Right atrium auricular region (tissue), 2 donors: ENCODE data around the gene ANTXR1. TPM values are rescaled to one million over a fixed set of nuclear protein-coding genes. Genes with fewer than 3 reads are reported as not detected.

Experiments used
- DNase-seq: peaks from one replicate; pipeline ENCODE4 v3.0.0-alpha.2; 2019; ENCODE audit warnings: low spot score
- H3K27ac ChIP-seq, 2 donors: fragments of 200-600 bp; sonication (generic); 1 replicate in 1 of 2; 2 replicates in 1 of 2; pipeline ENCODE4 v1.5.1; 2016 to 2019
- H3K27me3 ChIP-seq, 2 donors: fragments of 200-600 bp; sonication (generic); one replicate each; pipeline versions ENCODE4 v1.5.1 to v1.6.0; 2017 to 2019
- H3K36me3 ChIP-seq: fragments of 200-600 bp; sonication (generic); one replicate; pipeline ENCODE4 v1.5.1; 2016
- H3K4me1 ChIP-seq, 2 donors: fragments of 200-600 bp; sonication (generic); one replicate each; pipeline versions ENCODE4 v1.5.1 to v1.6.0; 2017 to 2019
- H3K4me3 ChIP-seq, 2 donors: fragments of 200-600 bp; sonication (generic); 1 replicate in 1 of 2; 2 replicates in 1 of 2; pipeline ENCODE4 v1.5.1; 2017 to 2019; ENCODE audit warnings: mild to moderate bottlenecking in 1 of 2, moderate library complexity in 1 of 2
- H3K9me3 ChIP-seq, 2 donors: fragments of 200-600 bp; sonication (generic); one replicate each; pipeline ENCODE4 v1.5.1; 2019
- total RNA-seq, 2 donors: library from RNA; depleted of rRNA; stranded (reverse); fragments of >200 nt; gene quantifications; one replicate each; pipeline ENCODE4 v1.1.0, GENCODE V29; 2016
- TF ChIP-seq, protein P1 (sequence below), 2 donors: fragments of 200-600 bp; sonication (generic); IDR thresholded peaks; one replicate each; pipeline ENCODE4 v1.5.1; 2019; ENCODE audit warnings: antibody characterized with exemption in 2 of 2

Gene ANTXR1
- total RNA-seq, 2 donors from 2014 or later, result 27.3 to 52.2 TPM

DNA sequence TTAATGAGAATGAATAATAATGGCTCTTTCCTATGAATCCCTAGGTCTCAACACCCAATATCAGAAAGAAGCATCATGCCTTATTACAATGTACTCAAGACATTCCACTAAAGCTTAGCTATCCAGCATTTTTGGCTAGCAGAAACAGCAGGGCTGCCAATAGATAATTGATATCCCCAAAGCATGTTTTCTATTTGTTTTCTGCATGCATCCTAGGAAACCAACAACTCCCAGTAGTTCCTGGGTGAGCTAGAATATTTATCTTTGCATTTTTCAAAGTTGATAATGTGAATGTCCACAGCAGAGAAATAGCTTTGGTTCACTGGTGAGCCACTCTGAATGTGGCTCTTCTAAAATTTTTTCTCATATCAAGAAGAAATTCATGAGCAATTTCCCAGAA is 5.8 kb upstream of the ANTXR1 start:
- TF ChIP-seq, protein P1, sequence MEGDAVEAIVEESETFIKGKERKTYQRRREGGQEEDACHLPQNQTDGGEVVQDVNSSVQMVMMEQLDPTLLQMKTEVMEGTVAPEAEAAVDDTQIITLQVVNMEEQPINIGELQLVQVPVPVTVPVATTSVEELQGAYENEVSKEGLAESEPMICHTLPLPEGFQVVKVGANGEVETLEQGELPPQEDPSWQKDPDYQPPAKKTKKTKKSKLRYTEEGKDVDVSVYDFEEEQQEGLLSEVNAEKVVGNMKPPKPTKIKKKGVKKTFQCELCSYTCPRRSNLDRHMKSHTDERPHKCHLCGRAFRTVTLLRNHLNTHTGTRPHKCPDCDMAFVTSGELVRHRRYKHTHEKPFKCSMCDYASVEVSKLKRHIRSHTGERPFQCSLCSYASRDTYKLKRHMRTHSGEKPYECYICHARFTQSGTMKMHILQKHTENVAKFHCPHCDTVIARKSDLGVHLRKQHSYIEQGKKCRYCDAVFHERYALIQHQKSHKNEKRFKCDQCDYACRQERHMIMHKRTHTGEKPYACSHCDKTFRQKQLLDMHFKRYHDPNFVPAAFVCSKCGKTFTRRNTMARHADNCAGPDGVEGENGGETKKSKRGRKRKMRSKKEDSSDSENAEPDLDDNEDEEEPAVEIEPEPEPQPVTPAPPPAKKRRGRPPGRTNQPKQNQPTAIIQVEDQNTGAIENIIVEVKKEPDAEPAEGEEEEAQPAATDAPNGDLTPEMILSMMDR (IDR thresholded peaks at IDR 0.05), result no peak
- Histone ChIP-seq H3K4me3 (no peak overlapping the region), H3K27me3 (no peaks in the 10 kb centered on the region), H3K27ac (no peak overlapping the region), H3K9me3 (no peaks in the 10 kb centered on the region), H3K4me1 (peaks cover 0 to 11% of the 10 kb centered on the region in 2 donors), H3K36me3 (no peaks in the 10 kb centered on the region)
- DNase-seq, result no peak

DNA sequence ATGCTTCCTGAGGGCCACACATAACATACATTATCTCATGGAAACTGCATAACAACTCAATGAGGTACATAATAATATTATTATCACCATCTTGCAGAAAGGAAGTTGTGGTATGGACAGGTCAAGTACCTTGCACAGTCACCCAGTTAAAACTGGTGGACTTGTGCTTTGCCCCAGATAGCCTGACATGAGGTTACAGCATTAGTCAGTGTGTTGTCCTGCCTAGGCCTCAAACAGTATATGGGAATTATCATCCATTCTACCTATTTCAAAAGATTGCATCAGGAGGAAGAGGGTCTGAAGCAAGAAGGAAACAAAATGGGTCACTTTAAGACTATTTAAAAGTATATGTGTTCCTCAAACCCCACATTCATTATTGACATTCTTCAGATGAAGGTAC is 5.4 kb upstream of the ANTXR1 start:
- H3K4me1 ChIP-seq, result peaks cover 0 to 13% of the 10 kb centered on the region in 2 donors
- H3K27me3 ChIP-seq, result no peaks in the 10 kb centered on the region
- no peak overlapping the region for H3K4me3 ChIP-seq
- no peak overlapping the region for H3K27ac ChIP-seq
- H3K9me3 ChIP-seq, result no peaks in the 10 kb centered on the region
- no peak for DNase-seq
- H3K36me3 ChIP-seq, result no peaks in the 10 kb centered on the region
- TF ChIP-seq, protein P1 (IDR thresholded peaks at IDR 0.05), result no peak

DNA sequence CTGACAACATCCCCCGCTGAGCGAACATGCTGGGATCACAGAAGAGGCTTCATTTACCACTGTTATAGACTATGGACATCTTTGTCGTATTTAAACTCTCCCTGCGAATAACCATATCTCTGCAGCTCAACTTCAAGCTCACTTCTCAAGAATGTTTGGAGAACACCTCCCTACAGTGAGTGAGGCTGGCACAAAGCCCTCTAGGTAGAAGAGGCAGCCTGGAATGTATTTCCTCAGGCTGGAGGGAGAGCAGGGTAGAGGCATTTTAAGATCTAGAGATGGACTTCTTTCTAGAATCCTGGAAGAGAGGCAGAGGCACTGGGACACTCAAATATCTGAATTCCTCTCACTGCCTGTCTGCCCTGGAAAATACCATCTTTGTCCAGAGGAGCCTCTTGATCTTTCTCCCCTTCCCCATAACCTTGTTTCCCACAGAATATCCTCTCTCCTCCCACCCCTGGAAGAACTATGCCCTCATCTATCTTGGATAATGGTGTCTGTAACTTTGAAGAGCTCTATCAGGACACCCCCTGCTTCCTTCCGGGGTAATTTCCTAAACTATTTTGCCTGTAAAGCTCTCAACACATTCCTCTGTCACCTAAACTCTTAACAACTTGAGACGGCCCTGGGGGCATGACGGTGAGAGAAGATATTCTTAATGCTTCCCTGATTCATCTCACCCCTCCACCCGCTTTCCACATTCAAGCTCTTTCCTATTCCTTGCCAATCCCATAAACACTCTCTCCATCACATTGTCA is 2.4 kb upstream of the ANTXR1 start:
- H3K4me3 ChIP-seq, result no peak overlapping the region
- H3K9me3 ChIP-seq, result no peaks in the 10 kb centered on the region
- no peaks in the 10 kb centered on the region for H3K36me3 ChIP-seq
- peaks cover 0 to 4% of the 10 kb centered on the region in 2 donors for H3K27me3 ChIP-seq
- H3K27ac ChIP-seq, result no peak overlapping the region
- DNase-seq, result no peak
- TF ChIP-seq, protein P1 (IDR thresholded peaks at IDR 0.05), result no peak
- H3K4me1 ChIP-seq, result peaks cover 0 to 28% of the 10 kb centered on the region in 2 donors

DNA sequence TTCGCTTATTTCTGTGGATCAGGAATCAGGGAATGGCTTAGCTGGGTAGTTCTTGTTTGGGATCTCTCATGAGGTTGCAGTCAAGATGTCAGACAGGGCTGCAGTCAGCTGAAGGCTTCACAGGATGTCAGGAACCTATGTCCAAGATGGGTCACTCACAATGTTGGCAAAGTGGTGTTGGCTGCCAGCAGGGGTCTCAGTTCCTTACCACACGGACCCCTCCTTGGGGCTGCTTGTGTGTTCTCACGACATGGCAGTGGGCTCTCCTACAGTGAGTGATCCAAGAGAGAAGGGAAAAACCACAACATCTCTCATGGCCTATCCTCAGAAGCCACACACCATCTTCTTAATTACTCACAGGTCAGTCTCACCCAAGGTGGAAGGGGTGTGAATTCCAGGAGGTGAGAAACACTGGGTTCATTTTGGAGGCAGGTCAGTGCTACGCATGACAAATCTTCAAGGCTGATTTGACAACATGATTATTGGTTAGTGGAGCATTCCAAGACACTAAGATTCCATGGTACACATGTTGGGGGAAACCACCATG is 1.3 kb upstream of the ANTXR1 start:
- Histone ChIP-seq H3K9me3 (no peaks in the 10 kb centered on the region), H3K4me1 (peaks cover 0 to 25% of the 10 kb centered on the region in 2 donors), H3K4me3 (no peak overlapping the region), H3K27me3 (peaks cover 0 to 4% of the 10 kb centered on the region in 2 donors), H3K27ac (no peak overlapping the region), H3K36me3 (no peaks in the 10 kb centered on the region)
- no peak for DNase-seq
- TF ChIP-seq, protein P1 (IDR thresholded peaks at IDR 0.05), result no peak

DNA sequence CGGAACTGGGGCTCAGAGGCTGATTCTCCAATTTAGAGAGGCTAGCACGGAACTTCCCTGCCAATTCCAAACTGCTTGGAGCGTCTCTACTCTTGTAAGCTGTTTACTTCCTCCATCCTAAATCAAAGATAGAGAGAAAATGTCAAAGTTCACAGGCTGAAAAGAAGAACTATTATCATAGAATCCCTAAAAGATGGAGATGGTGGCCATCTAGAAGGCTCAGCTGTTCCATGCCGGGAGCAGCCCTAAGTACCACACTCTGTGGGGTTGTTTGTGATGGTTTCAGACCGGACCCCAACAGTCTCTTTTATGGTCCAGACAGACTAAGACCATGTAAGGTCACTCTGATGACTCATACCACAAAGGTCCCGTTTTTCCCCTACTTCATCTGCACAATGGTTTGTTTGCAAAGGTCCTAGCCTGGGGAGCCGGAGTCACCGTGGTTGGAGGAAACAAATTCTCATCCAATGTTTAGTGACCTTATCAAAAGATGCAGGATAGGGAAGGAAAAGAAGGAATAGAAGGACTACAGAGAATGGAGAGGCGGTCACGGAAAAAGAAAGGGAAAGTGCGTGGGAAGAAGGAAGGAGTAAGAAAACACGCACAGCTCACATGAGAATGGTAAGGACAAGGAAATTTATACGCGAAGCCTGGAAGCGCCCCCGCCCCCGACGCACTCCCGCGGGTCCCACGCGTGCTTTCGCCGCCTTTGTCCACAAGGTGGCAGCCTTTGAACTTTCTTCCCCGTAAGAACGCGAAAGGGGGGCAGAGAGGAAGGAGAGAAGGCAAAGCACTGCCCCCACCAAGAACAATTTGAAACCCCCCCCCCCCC is 453 bp upstream of the ANTXR1 start:
- Histone ChIP-seq H3K36me3 (no peaks in the 10 kb centered on the region), H3K9me3 (no peaks in the 10 kb centered on the region), H3K27ac (peak overlapping the region in 1 of 2 donors; percentile 77), H3K4me3 (peak overlapping the region; percentile 66 to 67), H3K27me3 (peaks cover 0 to 4% of the 10 kb centered on the region in 2 donors), H3K4me1 (peaks cover 0 to 25% of the 10 kb centered on the region in 2 donors)
- TF ChIP-seq, protein P1 (IDR thresholded peaks at IDR 0.05), result peak; percentile 80 to 86
- peak; percentile 72 for DNase-seq
